ENCODE measurements around the gene UBTD2.

DNA sequence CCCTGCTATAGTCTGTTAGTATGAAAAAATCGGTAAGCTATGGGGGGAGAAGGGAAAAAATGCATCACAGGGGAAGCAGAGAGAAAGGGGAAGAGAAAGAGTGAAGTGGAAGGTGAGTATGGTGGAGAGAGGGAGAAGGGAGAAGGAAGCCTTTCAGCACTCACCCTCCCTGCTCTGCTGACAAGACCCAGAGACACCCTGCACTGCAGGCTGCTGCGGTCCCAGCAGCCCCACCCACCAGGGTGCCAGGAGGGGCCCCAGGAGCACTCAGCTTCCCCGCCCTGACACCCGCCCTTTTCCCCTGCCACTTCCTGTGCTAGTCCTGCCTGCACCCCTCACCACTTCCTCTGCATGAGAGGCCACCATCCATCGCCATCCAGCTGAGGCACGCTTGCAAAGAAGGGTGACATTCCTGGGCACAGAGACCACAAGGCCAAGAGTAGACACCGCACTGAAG is 108.3 kb downstream of the UBTD2 start:
- TF ChIP-seq, protein P1, sequence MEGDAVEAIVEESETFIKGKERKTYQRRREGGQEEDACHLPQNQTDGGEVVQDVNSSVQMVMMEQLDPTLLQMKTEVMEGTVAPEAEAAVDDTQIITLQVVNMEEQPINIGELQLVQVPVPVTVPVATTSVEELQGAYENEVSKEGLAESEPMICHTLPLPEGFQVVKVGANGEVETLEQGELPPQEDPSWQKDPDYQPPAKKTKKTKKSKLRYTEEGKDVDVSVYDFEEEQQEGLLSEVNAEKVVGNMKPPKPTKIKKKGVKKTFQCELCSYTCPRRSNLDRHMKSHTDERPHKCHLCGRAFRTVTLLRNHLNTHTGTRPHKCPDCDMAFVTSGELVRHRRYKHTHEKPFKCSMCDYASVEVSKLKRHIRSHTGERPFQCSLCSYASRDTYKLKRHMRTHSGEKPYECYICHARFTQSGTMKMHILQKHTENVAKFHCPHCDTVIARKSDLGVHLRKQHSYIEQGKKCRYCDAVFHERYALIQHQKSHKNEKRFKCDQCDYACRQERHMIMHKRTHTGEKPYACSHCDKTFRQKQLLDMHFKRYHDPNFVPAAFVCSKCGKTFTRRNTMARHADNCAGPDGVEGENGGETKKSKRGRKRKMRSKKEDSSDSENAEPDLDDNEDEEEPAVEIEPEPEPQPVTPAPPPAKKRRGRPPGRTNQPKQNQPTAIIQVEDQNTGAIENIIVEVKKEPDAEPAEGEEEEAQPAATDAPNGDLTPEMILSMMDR (IDR thresholded peaks at IDR 0.05) = no peak
- no peak for TF ChIP-seq POLR2A (IDR thresholded peaks at IDR 0.05)
